RWPE1 (cell line): ENCODE measurements around the gene COL4A3.

ENCODE experiments used
- CTCF ChIA-PET: fragments of 350-600 bp; sonication (Branson Sonifier 250); formaldehyde crosslinking; extraction: SDS; loops from one replicate; lab custom pipeline; 2021; lab: Yijun Ruan, JAX
- POLR2A ChIA-PET: fragments of 400-600 bp; formaldehyde crosslinking; extraction: SDS; loops from one replicate; lab custom pipeline; 2020; ENCODE audit warnings: antibody characterized with exemption; ENCODE audit not compliant: low non-redundant PET; lab: Yijun Ruan, JAX
- DNase-seq: peaks from one replicate; pipeline ENCODE4 v3.0.0; 2012; ENCODE audit warnings: low spot score
- H3K27ac ChIP-seq: fragments of 450-650 bp; 2 replicates; pipeline ENCODE4 v1.5.1; 2017
- TF ChIP-seq, protein P1 (sequence below): fragments of 450-650 bp; conservative IDR thresholded peaks from 2 replicates; pipeline ENCODE4 v1.5.1; 2017; ENCODE audit warnings: low read depth, mild to moderate bottlenecking

The COL4A3 gene

DNA sequence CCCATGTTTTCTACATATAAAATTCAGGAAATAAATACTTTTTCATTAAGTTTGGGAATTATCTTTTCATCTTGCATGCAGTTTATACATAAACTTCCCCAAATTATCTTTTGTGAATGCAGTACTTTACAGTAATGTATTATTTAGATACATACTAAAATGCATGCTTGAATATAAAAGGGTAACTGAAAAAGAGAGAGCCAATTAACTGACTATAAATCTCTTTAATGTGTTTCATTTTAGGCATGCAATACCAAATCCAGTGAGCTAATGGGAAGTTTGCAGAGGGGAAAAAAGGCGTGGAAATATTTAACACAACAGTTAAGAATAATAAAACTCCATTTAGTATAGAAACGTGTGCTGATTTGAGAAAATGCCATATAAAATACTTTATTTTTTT lies 39.6 kb upstream of the COL4A3 start:
- DNase-seq = no peak
- TF ChIP-seq, protein P1, sequence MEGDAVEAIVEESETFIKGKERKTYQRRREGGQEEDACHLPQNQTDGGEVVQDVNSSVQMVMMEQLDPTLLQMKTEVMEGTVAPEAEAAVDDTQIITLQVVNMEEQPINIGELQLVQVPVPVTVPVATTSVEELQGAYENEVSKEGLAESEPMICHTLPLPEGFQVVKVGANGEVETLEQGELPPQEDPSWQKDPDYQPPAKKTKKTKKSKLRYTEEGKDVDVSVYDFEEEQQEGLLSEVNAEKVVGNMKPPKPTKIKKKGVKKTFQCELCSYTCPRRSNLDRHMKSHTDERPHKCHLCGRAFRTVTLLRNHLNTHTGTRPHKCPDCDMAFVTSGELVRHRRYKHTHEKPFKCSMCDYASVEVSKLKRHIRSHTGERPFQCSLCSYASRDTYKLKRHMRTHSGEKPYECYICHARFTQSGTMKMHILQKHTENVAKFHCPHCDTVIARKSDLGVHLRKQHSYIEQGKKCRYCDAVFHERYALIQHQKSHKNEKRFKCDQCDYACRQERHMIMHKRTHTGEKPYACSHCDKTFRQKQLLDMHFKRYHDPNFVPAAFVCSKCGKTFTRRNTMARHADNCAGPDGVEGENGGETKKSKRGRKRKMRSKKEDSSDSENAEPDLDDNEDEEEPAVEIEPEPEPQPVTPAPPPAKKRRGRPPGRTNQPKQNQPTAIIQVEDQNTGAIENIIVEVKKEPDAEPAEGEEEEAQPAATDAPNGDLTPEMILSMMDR = no peak
- no peak overlapping the region for H3K27ac ChIP-seq
- ChIA-PET POLR2A (no interaction called here), CTCF (interaction anchor here (0.6 kb wide), 1 partner anchor 114 kb away, joined by 3 read pairs; no protein-coding TSS in a partner anchor)

- ChIA-PET POLR2A (no interaction called here), CTCF (interaction anchor here (0.7 kb wide), 1 partner anchor 97 kb away, joined by 6 read pairs; no protein-coding TSS in a partner anchor)
These were observed 38.9 kb upstream of the COL4A3 start for GRCh38 chr2:227125506-227125905.

GRCh38 chr2:227127201-227127600 lies 37.2 kb upstream of the COL4A3 start:
- TF ChIP-seq, protein P1 = no peak
- ChIA-PET CTCF (interaction anchor here (0.6 to 1.9 kb wide), 3 partner anchors 111 to 1069 kb away, joined by 4 to 8 read pairs (median 5); no protein-coding TSS in a partner anchor), POLR2A (no interaction called here)
- H3K27ac ChIP-seq = no peak overlapping the region
- no peak for DNase-seq

More at GRCh38 chr2:227125506-227125905, 38.9 kb upstream of the COL4A3 start:
- TF ChIP-seq, protein P1 = no peak
- H3K27ac ChIP-seq = no peak overlapping the region
- no peak for DNase-seq

GRCh38 chr2:227130636-227131035 lies 33.8 kb upstream of the COL4A3 start:
- no peak overlapping the region for H3K27ac ChIP-seq
- POLR2A ChIA-PET = no interaction called here
- CTCF ChIA-PET = interaction anchor here (0.6 to 2.3 kb wide), 5 partner anchors 94 to 636 kb away, joined by 3 to 22 read pairs (median 3); no protein-coding TSS in a partner anchor
- TF ChIP-seq, protein P1 = no peak
- DNase-seq = no peak

GRCh38 chr2:227132986-227133385 lies 31.4 kb upstream of the COL4A3 start:
- H3K27ac ChIP-seq = no peak overlapping the region
- no peak for DNase-seq
- POLR2A ChIA-PET = no interaction called here
- CTCF ChIA-PET = interaction anchor here (0.6 to 2.8 kb wide), 3 partner anchors 105 to 924 kb away, joined by 3 to 17 read pairs (median 3); no protein-coding TSS in a partner anchor
- TF ChIP-seq, protein P1 = no peak

- H3K27ac ChIP-seq = no peak overlapping the region
- ChIA-PET CTCF (interaction anchor here (0.8 to 2.8 kb wide), 3 partner anchors 11 to 109 kb away, joined by 3 to 17 read pairs (median 3); no protein-coding TSS in a partner anchor), POLR2A (no interaction called here)
- TF ChIP-seq, protein P1 = no peak
- DNase-seq = no peak
These were observed 29.8 kb upstream of the COL4A3 start for GRCh38 chr2:227134591-227134990.
